Right lobe of liver (tissue), 4 donors: Measurements from ENCODE around the gene ARHGEF16.

Source experiments
- CTCF ChIP-seq, 4 donors: fragments of 200-600 bp in 3 of 4; fragments of 450-650 bp in 1 of 4; IDR thresholded peaks; one replicate each; pipeline versions ENCODE4 v1.5.1 to v1.8.0; 2016 to 2022; ENCODE audit warnings: antibody characterized with exemption in 4 of 4, mild to moderate bottlenecking in 2 of 4
- POLR2A ChIP-seq: fragments of 450-650 bp; IDR thresholded peaks from one replicate; pipeline ENCODE4 v1.6.1; 2017; ENCODE audit warnings: antibody characterized with exemption, mild to moderate bottlenecking
- donor health status: DM: no; HTN: no; CAD: no.
- donor health status: DM: no; HTN: no; CAD: no.
- donor health status: DM: no; HTN: yes; CAD: no.

- TF ChIP-seq CTCF (IDR thresholded peaks at IDR 0.05) (no peak), POLR2A (no peak)
Observed at GRCh38 chr1:3496916-3497315, 42.5 kb downstream of the ARHGEF16 start.
